B cell (primary cell): ENCODE data around the gene SPACA5B.
"Not testable (repeated sequence)": the region's sequence is repeated elsewhere in the genome, so short reads cannot be mapped to it uniquely, and the experiment has no call there.

Experiments
- CTCF ChIP-seq: fragments of 200-600 bp; IDR thresholded peaks from one replicate; pipeline ENCODE4 v1.8.0; 2022; ENCODE audit warnings: antibody characterized with exemption, mild to moderate bottlenecking
- EZH2 ChIP-seq: IDR thresholded peaks from 2 replicates; pipeline ENCODE4 v1.6.1; 2012; ENCODE audit warnings: borderline replicate concordance, low read depth, mild to moderate bottlenecking, moderate library complexity, low read length; ENCODE audit not compliant: insufficient read depth, poor library complexity, severe bottlenecking

- TF ChIP-seq CTCF, EZH2: not testable (repeated sequence)
Measured at GRCh38 chrX:48130326-48130725, at the start of gene SPACA5B.
